Prostate gland (tissue), 2 donors: ENCODE data around the gene NUAK2. TPM values are rescaled to one million over a fixed set of nuclear protein-coding genes. Genes with fewer than 3 reads are reported as not detected.

Experiments used
- DNase-seq: peaks from one replicate; pipeline ENCODE4 v3.0.0-alpha.2; 2019; ENCODE audit warnings: low spot score
- H3K27ac ChIP-seq, 2 donors: fragments of 200-600 bp; sonication (generic); 2 replicates each; pipeline ENCODE4 v1.5.1; 2017 to 2019
- H3K27me3 ChIP-seq: fragments of 200-600 bp; sonication (generic); replicated peaks from 2 replicates; pipeline ENCODE4 v1.5.1; 2019; ENCODE audit not compliant: insufficient read depth
- H3K36me3 ChIP-seq, 2 donors: fragments of 200-600 bp; sonication (generic); 1 replicate in 1 of 2; 2 replicates in 1 of 2; pipeline versions ENCODE4 v1.5.1 to v1.8.1; 2017 to 2019
- H3K4me1 ChIP-seq: fragments of 200-600 bp; sonication (generic); replicated peaks from 2 replicates; pipeline ENCODE4 v1.5.1; 2019
- H3K4me3 ChIP-seq, 2 donors: fragments of 200-600 bp; sonication (generic); 2 replicates each; pipeline ENCODE4 v1.5.1; 2017 to 2019
- H3K9me3 ChIP-seq: fragments of 200-600 bp; sonication (generic); 2 replicates; pipeline ENCODE4 v1.5.1; 2017
- CTCF ChIP-seq, 4 experiments: fragments of 200-600 bp in 2 of 4; fragments of 450-650 bp in 2 of 4; sonication (generic) in 2 of 4; IDR thresholded peaks; 1 replicate in 3 of 4; 2 replicates in 1 of 4; pipeline ENCODE4 v1.5.1; 2016 to 2019; ENCODE audit warnings: antibody characterized with exemption in 4 of 4, mild to moderate bottlenecking in 2 of 4, moderate library complexity in 2 of 4
- POLR2A ChIP-seq: fragments of 450-650 bp; IDR thresholded peaks from one replicate; pipeline ENCODE4 v1.6.1; 2016; ENCODE audit warnings: antibody characterized with exemption, mild to moderate bottlenecking
- POLR2AphosphoS5 ChIP-seq: sonication (generic); formaldehyde crosslinking; IDR thresholded peaks from one replicate; pipeline ENCODE4 v1.6.1; 2017; ENCODE audit warnings: antibody characterized with exemption
- WGBS: methylation state at CpG from one replicate; pipeline ENCODE4 v1.1.5; 2018; 5-methylcytosine and 5-hydroxymethylcytosine counted together
- intact Hi-C: fragments of 100-400 bp; cut with DNase I; formaldehyde crosslinking; loops from one replicate; pipeline ENCODE4 v1.14.2; 2022
- total RNA-seq, 2 donors: library from RNA; depleted of rRNA; stranded (reverse); fragments of >200 nt; gene quantifications; one replicate each; pipeline ENCODE4 v1.1.0, GENCODE V29; 2016

Gene NUAK2
- total RNA-seq, 2 donors from 2014 or later = 3.7 to 20.0 TPM

- TF ChIP-seq POLR2AphosphoS5 = peak; percentile 76
- no peak for TF ChIP-seq POLR2A
- TF ChIP-seq CTCF (IDR thresholded peaks at IDR 0.05) = peak in 1 of 4 experiments; percentile 14
- no peaks in the 10 kb centered on the region for H3K36me3 ChIP-seq
- 21% methylated on average over 2 of the region's 3 CpGs for WGBS
- H3K4me3 ChIP-seq = no peak overlapping the region
- peak; percentile 65 for DNase-seq
- no peaks in the 10 kb centered on the region for H3K27me3 ChIP-seq
- no peaks in the 10 kb centered on the region for H3K4me1 ChIP-seq
- intact Hi-C loops = loop anchor here (10.0 kb wide), 1 partner anchor 250 kb away; no protein-coding TSS in a partner anchor
- no peak overlapping the region for H3K27ac ChIP-seq
- H3K9me3 ChIP-seq = no peaks in the 10 kb centered on the region
These were observed 46.4 kb downstream of the NUAK2 start for GRCh38 chr1:205275133-205275532.

- Histone ChIP-seq H3K4me1 (no peaks in the 10 kb centered on the region), H3K27ac (no peak overlapping the region), H3K4me3 (no peak overlapping the region), H3K9me3 (no peaks in the 10 kb centered on the region), H3K36me3 (no peaks in the 10 kb centered on the region), H3K27me3 (no peaks in the 10 kb centered on the region)
- no peak for DNase-seq
- 82% methylated on average over 8 of the region's 8 CpGs for WGBS
- intact Hi-C loops = loop anchor here (10.0 kb wide), 1 partner anchor 251 kb away; no protein-coding TSS in a partner anchor
- no peak for TF ChIP-seq POLR2AphosphoS5
- no peak for TF ChIP-seq CTCF (IDR thresholded peaks at IDR 0.05)
- TF ChIP-seq POLR2A = no peak
These were observed 47.4 kb downstream of the NUAK2 start for GRCh38 chr1:205274041-205274691.

GRCh38 chr1:205273551-205273982, 48.0 kb downstream of the NUAK2 start:
- Histone ChIP-seq H3K4me1 (no peaks in the 10 kb centered on the region), H3K4me3 (no peak overlapping the region), H3K36me3 (no peaks in the 10 kb centered on the region), H3K27me3 (no peaks in the 10 kb centered on the region), H3K9me3 (no peaks in the 10 kb centered on the region), H3K27ac (no peak overlapping the region)
- 10% methylated on average over 7 of the region's 7 CpGs for WGBS
- intact Hi-C loops = loop anchor here (1.0 to 10.0 kb wide), 2 partner anchors 52 to 251 kb away; no protein-coding TSS in a partner anchor
- peak; percentile 98 to 99 (median 98) for TF ChIP-seq CTCF (IDR thresholded peaks at IDR 0.05)
- peak; percentile 67 for TF ChIP-seq POLR2AphosphoS5
- no peak for TF ChIP-seq POLR2A
- peak; percentile 87 for DNase-seq

GRCh38 chr1:205272536-205272935, 49.0 kb downstream of the NUAK2 start:
- no peaks in the 10 kb centered on the region for H3K4me1 ChIP-seq
- no peaks in the 10 kb centered on the region for H3K27me3 ChIP-seq
- no peak for DNase-seq
- no peak overlapping the region for H3K4me3 ChIP-seq
- TF ChIP-seq CTCF (IDR thresholded peaks at IDR 0.05) = no peak
- TF ChIP-seq POLR2A = no peak
- no peak for TF ChIP-seq POLR2AphosphoS5
- intact Hi-C loops = loop anchor here (10.0 kb wide), 1 partner anchor 252 kb away; no protein-coding TSS in a partner anchor
- no peaks in the 10 kb centered on the region for H3K36me3 ChIP-seq
- H3K27ac ChIP-seq = no peak overlapping the region
- 75% methylated on average over 3 of the region's 3 CpGs for WGBS
- H3K9me3 ChIP-seq = no peaks in the 10 kb centered on the region

GRCh38 chr1:205271745-205272144, 49.8 kb downstream of the NUAK2 start:
- H3K9me3 ChIP-seq = no peaks in the 10 kb centered on the region
- DNase-seq = no peak
- no peak overlapping the region for H3K27ac ChIP-seq
- H3K36me3 ChIP-seq = no peaks in the 10 kb centered on the region
- H3K4me1 ChIP-seq = no peaks in the 10 kb centered on the region
- intact Hi-C loops = loop anchor here (10.0 kb wide), 1 partner anchor 253 kb away; no protein-coding TSS in a partner anchor
- no peak for TF ChIP-seq POLR2AphosphoS5
- no peak for TF ChIP-seq CTCF (IDR thresholded peaks at IDR 0.05)
- TF ChIP-seq POLR2A = no peak
- no peak overlapping the region for H3K4me3 ChIP-seq
- no peaks in the 10 kb centered on the region for H3K27me3 ChIP-seq
- 96% methylated on average over 18 of the region's 18 CpGs for WGBS
